Activated T-cell treated with anti-CD3 and anti-CD28 coated beads for 1 hour (primary cell): ENCODE results near the gene CHRD.

Source experiments
- DNase-seq: peaks from one replicate; pipeline ENCODE4 v3.0.0-alpha.2; 2020; ENCODE audit warnings: low read depth

The CHRD gene

GRCh38 chr3:184382326-184383032 lies 2.6 kb downstream of the CHRD start:
- no peak for DNase-seq

GRCh38 chr3:184383033-184383740 lies 3.3 kb downstream of the CHRD start:
- no peak for DNase-seq

- DNase-seq = no peak
These were observed 4.5 kb downstream of the CHRD start for GRCh38 chr3:184384342-184384741.

GRCh38 chr3:184384856-184385422 lies 5.1 kb downstream of the CHRD start:
- no peak for DNase-seq

GRCh38 chr3:184386047-184386806 lies 6.4 kb downstream of the CHRD start:
- no peak for DNase-seq

- DNase-seq = no peak
These were observed 7.4 kb downstream of the CHRD start for GRCh38 chr3:184387174-184387714.

- no peak for DNase-seq
These were observed 8.5 kb downstream of the CHRD start for GRCh38 chr3:184388164-184388935.

GRCh38 chr3:184388936-184389230 lies 9.0 kb downstream of the CHRD start:
- no peak for DNase-seq

- DNase-seq = no peak
These were observed 9.5 kb downstream of the CHRD start for GRCh38 chr3:184389384-184389783.

GRCh38 chr3:184389935-184390528 lies 10.2 kb downstream of the CHRD start:
- no peak for DNase-seq

- no peak for DNase-seq
These were observed 11.4 kb downstream of the CHRD start for GRCh38 chr3:184391266-184391665.

- no peak for DNase-seq
These were observed 15.4 kb downstream of the CHRD start for GRCh38 chr3:184395320-184395660.

- DNase-seq = no peak
These were observed 19.6 kb downstream of the CHRD start for GRCh38 chr3:184399410-184399809.

- DNase-seq = no peak
These were observed 25.5 kb downstream of the CHRD start for GRCh38 chr3:184405075-184406030.

GRCh38 chr3:184409331-184409926 lies 29.6 kb downstream of the CHRD start:
- DNase-seq = no peak

GRCh38 chr3:184409946-184410500 lies 30.2 kb downstream of the CHRD start:
- DNase-seq = no peak

- DNase-seq = no peak
These were observed 34.8 kb downstream of the CHRD start for GRCh38 chr3:184414418-184415202.

GRCh38 chr3:184415203-184415490 lies 35.3 kb downstream of the CHRD start:
- no peak for DNase-seq
